K562 (cell line): Measurements from ENCODE around the gene ACTR3C. TPM values are rescaled to one million over a fixed set of nuclear protein-coding genes. Genes with fewer than 3 reads are reported as not detected.
"Not testable (repeated sequence)": the region's sequence is repeated elsewhere in the genome, so short reads cannot be mapped to it uniquely, and the experiment has no call there.

Experiments used
- ATAC-seq: fragments of 200-7000 bp; cut with Tn5 transposase; 3 replicates; pipeline ENCODE4 v1.9.1; 2020; ENCODE audit warnings: moderate library complexity
- BruUV-seq: library from RNA; stranded (reverse); fragments of 400-500 nt; replicated peaks from 2 replicates; lab custom pipeline; 2021; lab: Mats Ljungman, UMichigan
- CTCF ChIA-PET: fragments of 300-600 bp; formaldehyde crosslinking; extraction: SDS; loops from one replicate; lab custom pipeline; 2021; ENCODE audit warnings: low intra/inter-chr PET ratio; lab: Yijun Ruan, JAX
- POLR2A ChIA-PET: fragments of 300-600, 350-650 bp; sonication (Branson Sonifier 250); formaldehyde crosslinking; extraction: SDS; loops from one replicate; lab custom pipeline; 2021; ENCODE audit warnings: antibody characterized with exemption, inconsistent platforms; lab: Yijun Ruan, JAX
- DNase-seq, 4 experiments: peaks; one replicate each; pipeline versions ENCODE4 v3.0.0 to v3.0.0-alpha.2; 2011 to 2018; ENCODE audit warnings: low spot score in 3 of 4, mixed read lengths in 3 of 4; ENCODE audit errors: extremely low read depth in 1 of 4
- FAIRE-seq: peaks from 2 replicates; lab custom pipeline; 2011; peaks lifted over from hg19 to GRCh38; lab: Jason Lieb, UNC
- H2AFZ ChIP-seq: 2 replicates; pipeline ENCODE4 v1.6.0; 2011; ENCODE audit warnings: low read depth, low read length, control low read depth, inconsistent platforms
- H3K27ac ChIP-seq: fragments of 200-600 bp; 3 replicates; pipeline ENCODE4 v1.8.0; 2011; ENCODE audit warnings: low read depth, mild to moderate bottlenecking, control low read depth, inconsistent platforms, low read length, moderate library complexity, mixed read lengths; ENCODE audit errors: extremely low read depth
- H3K27me3 ChIP-seq, 2 experiments: fragments of 300-600 bp in 1 of 2; 2 replicates in 1 of 2; 3 replicates in 1 of 2; pipeline versions ENCODE4 v1.6.0 to v1.8.0; 2011; ENCODE audit warnings: inconsistent platforms in 2 of 2, low read length in 2 of 2, mild to moderate bottlenecking in 1 of 2, mixed read lengths in 1 of 2, moderate library complexity in 1 of 2; ENCODE audit not compliant: control insufficient read depth in 2 of 2, insufficient read depth in 2 of 2
- H3K36me3 ChIP-seq: fragments of 300-600 bp; 3 replicates; pipeline ENCODE4 v1.8.0; 2011; ENCODE audit warnings: mild to moderate bottlenecking, low read length, inconsistent platforms; ENCODE audit not compliant: control insufficient read depth, insufficient read depth
- H3K4me1 ChIP-seq, 2 experiments: fragments of 200-600 bp in 1 of 2; replicated peaks in 1 of 2; 2 replicates in 1 of 2; 3 replicates in 1 of 2; pipeline versions ENCODE4 v1.5.1 to v1.8.0; 2011; ENCODE audit warnings: inconsistent platforms in 2 of 2, low read length in 2 of 2, mild to moderate bottlenecking in 1 of 2, mixed read lengths in 1 of 2, moderate library complexity in 1 of 2; ENCODE audit not compliant: control insufficient read depth in 2 of 2, insufficient read depth in 2 of 2
- H3K4me2 ChIP-seq: 2 replicates; pipeline ENCODE4 v1.6.1; 2011; ENCODE audit warnings: low read length, control low read depth, inconsistent platforms, mixed read lengths; ENCODE audit not compliant: insufficient read depth
- H3K4me3 ChIP-seq: fragments of 200-600 bp; sonication (generic), shearing (Covaris generic); 2 replicates; pipeline ENCODE4 v1.5.1; 2016; ENCODE audit warnings: control low read depth, inconsistent platforms
- H3K79me2 ChIP-seq: fragments of 200-600 bp; 3 replicates; pipeline ENCODE4 v1.8.0; 2011; ENCODE audit warnings: low read length, inconsistent platforms; ENCODE audit not compliant: control insufficient read depth, insufficient read depth
- H3K9ac ChIP-seq, 2 experiments: 2 replicates each; pipeline versions ENCODE4 v1.6.0 to v1.6.1; 2011; ENCODE audit warnings: low read depth in 2 of 2, low read length in 2 of 2, control low read depth in 1 of 2, inconsistent platforms in 1 of 2, mild to moderate bottlenecking in 1 of 2, mixed read lengths in 1 of 2; ENCODE audit not compliant: insufficient read depth in 1 of 2
- H3K9me1 ChIP-seq: one replicate; pipeline ENCODE4 v1.6.0; 2011; ENCODE audit warnings: inconsistent platforms, mild to moderate bottlenecking, low read length, moderate library complexity; ENCODE audit not compliant: control insufficient read depth, insufficient read depth
- H3K9me3 ChIP-seq: replicated peaks from 2 replicates; pipeline ENCODE4 v1.5.1; 2011; ENCODE audit warnings: low read depth, low read length, inconsistent platforms; ENCODE audit not compliant: control insufficient read depth, insufficient read depth
- H4K20me1 ChIP-seq: replicated peaks from 2 replicates; pipeline ENCODE4 v1.6.1; 2011; ENCODE audit warnings: low read length, inconsistent platforms, mixed read lengths; ENCODE audit not compliant: control insufficient read depth, insufficient read depth
- ZNF263 ChIP-seq: sonication (generic); formaldehyde crosslinking; IDR thresholded peaks from 2 replicates; pipeline ENCODE4 v1.8.0; 2022; ENCODE audit warnings: mild to moderate bottlenecking, missing genetic modification reagents, borderline replicate concordance
- WGBS: fragments of 100-300 bp; shearing (Covaris generic); methylation state at CpG from one replicate; pipeline ENCODE4 v1.1.6; 2016; ENCODE audit warnings: low coverage, mixed read lengths; ENCODE audit not compliant: insufficient coverage; ENCODE audit errors: missing lambda C conversion rate; 5-methylcytosine and 5-hydroxymethylcytosine counted together
- in situ Hi-C: fragments of 300-500 bp; cut with MboI; formaldehyde crosslinking; loops from 4 replicates; pipeline ENCODE4 v1.15.0; 2018; ENCODE audit warnings: inconsistent platforms, mixed read lengths
- intact Hi-C: fragments of 100-400 bp; cut with micrococcal nuclease; formaldehyde crosslinking; loops from 2 replicates; pipeline ENCODE4 v1.14.2; 2022
- polyA plus RNA-seq, 8 experiments: library from polyadenylated mRNA; depleted of rRNA in 4 of 8; stranded (reverse) in 5 of 8; unstranded in 3 of 8; fragments of >200 nt; fragmentation: Nextera tagmentation in 2 of 8; fragmentation: Illumina TruSeq in 1 of 8; extraction: Ambion mirVana in 2 of 8; extraction: Trizol in 1 of 8; gene quantifications; 2 replicates each; pipeline versions ENCODE4 v1.2.1 to v1.2.3, GENCODE V29; 2011 to 2014; ENCODE audit warnings: inconsistent platforms in 1 of 8, missing spikeins in 1 of 8
- total RNA-seq, 7 experiments: library from RNA; depleted of rRNA in 6 of 7; stranded (reverse); fragments of >200 nt in 6 of 7; fragmentation: Illumina TruSeq in 2 of 7; extraction: Trizol in 2 of 7; gene quantifications; 2 replicates each; pipeline versions ENCODE4 v1.2.1 to v1.2.3, GENCODE V29; 2011 to 2021; ENCODE audit warnings: low replicate concordance in 1 of 7

ACTR3C gene
- total and polyA plus RNA-seq, 9 of the 15 experiments (the other 6 are each of a cell fraction or from before 2014, with no cell fraction given) = 9.0 to 35.4 (median 13.3) TPM

DNA sequence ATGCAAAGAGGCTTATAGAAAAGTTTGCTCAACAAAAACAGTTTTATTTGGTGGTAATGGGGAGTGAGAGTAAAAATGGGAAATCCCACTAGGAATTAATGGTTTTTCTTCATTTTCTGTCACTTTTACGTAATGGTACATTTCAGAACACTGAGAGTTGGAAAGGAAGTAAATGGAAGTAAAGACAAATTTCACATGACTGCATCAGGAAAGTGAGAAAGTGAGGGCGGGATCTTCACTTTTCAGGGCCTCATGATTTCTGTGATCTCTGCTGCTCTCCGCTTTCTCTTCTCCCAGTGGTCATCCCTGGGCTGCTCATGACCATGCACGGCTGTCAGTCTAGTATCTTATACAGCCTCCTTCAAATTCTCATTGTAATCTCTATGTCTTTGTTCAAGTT lies 117.5 kb downstream of the ACTR3C start:
- H3K36me3 ChIP-seq, H3K4me3 ChIP-seq, H3K79me2 ChIP-seq, intact Hi-C loops, DNase-seq, H3K9me1 ChIP-seq, in situ Hi-C loops, H3K27me3 ChIP-seq, H3K9me3 ChIP-seq, H3K4me1 ChIP-seq, ATAC-seq, H3K27ac ChIP-seq, POLR2A ChIA-PET, H3K9ac ChIP-seq, BruUV-seq, H4K20me1 ChIP-seq, CTCF ChIA-PET, FAIRE-seq, H2AFZ ChIP-seq, H3K4me2 ChIP-seq: not testable (repeated sequence)
- WGBS = 2% methylated on average over 4 of the region's 4 CpGs

DNA sequence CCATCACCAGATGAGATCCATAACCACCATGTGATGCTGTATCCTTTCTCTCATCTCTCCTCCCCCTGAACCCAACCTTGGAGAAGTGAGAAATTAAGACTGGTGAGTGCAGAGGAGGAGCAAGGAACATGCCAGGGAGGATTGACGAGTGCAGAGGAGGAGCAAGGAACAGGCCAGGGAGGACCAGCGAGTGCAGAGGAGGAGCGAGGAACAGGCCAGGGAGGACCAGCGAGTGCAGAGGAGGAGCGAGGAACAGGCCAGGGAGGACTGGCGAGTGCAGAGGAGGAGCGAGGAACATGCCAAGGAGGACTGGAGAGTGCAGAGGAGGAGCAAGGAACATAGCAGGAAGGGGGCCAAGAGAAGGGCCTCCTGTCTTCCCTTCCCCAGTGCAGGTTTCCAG lies 118.8 kb downstream of the ACTR3C start:
- FAIRE-seq, H4K20me1 ChIP-seq, BruUV-seq, H3K9ac ChIP-seq, H3K4me1 ChIP-seq, H3K9me3 ChIP-seq, CTCF ChIA-PET, in situ Hi-C loops, H3K79me2 ChIP-seq, H2AFZ ChIP-seq, POLR2A ChIA-PET, H3K27me3 ChIP-seq, H3K4me2 ChIP-seq, H3K4me3 ChIP-seq, intact Hi-C loops, H3K9me1 ChIP-seq, ATAC-seq, H3K36me3 ChIP-seq, DNase-seq, H3K27ac ChIP-seq: not testable (repeated sequence)
- TF ChIP-seq ZNF263 = peak; percentile 90
- WGBS = 4% methylated on average over 7 of the region's 7 CpGs
